Nucleus accumbens (tissue), 56 donors: ENCODE data around the gene CIROP.

Source experiments
- DNase-seq, 56 donors: peaks; one replicate each; lab custom pipeline; 2025; lab: John Stamatoyannopoulos, UW

The CIROP gene

DNA sequence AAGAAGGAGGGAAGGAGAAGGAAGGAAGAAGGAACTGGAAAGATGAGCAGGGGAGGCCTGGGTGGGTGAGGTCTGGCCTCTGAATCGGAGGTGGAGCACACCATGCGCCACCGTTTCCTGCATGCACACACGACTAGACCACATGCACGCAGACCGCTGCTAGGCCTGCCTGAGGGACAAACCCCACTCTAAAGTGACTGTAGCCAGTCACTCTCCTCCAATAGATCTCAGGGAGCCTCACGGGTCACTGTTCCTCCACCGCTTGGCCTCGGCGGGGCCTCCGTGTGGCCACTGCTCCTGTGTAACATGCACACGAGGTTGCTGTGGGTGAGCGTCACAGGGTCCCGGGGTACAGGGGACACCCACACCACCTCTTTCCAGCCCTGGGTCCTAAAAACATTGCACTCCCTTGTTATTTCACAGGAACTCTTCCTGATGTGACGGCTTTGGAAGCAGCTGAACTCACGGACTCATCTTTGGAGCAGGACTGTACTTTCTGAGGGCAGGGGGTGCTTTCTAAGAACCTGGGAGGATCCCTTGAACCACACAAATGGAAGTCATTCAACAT lies 31.9 kb upstream of the CIROP start:
- no peak for DNase-seq

DNA sequence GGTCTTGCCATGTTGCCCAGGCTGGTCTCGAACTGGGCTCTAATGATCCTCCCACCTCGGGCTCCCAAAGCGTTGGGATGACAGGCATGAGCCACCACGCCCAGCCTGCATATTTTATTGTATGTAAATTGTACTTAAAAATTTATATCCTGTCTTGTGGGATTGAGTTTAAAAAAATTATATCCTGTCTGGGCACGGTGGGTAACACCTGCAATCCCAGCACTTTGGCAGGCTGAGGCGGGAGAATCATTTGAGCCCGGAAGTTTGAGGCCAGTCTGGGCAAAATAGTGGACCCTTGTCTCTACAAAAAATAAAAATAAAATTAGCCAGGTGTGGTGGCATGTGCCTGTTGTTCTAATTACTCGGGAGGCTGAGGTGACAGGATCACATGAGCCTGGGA lies 28.2 kb upstream of the CIROP start:
- no peak for DNase-seq

DNA sequence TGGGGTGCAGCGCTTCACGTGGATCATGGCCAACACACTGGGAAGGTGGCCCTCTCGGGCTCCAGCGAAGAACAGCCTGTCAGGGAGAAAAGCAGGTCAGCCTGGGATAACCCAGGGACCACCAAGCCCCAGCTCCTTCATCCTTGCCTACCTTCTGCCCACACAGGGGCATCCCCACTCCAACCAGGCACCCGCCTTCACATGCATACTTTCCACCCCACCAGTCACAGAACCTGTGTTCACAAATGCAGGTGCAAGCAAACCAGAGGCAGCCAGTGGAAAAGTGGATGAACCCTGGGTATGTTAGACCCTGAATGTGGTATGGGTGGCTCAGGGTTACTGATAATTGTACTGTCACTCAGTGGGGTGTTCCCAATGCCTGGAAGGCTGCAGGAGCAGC lies 26.7 kb upstream of the CIROP start:
- DNase-seq: no peak

DNA sequence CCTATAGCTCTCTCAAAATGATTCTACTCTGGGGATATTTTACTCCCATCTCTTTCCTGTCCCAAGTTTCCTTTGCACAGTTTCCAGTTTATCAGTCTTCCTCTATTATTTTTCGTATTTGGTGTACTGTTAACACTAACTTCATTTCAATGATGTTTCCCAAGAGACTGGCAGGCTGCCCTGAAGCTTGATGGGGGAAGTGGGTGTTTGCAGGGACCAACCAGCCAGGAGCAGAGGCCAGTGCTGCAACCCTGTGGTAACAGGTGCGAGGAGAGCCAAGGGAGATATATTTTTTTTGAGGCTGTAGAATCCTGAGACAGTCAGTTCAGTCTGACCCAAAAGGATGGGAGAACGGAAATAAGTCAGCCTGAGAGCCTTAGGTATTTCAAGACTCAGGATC lies 26.1 kb upstream of the CIROP start:
- peak in 1 of 56 donors; percentile 11 for DNase-seq

DNA sequence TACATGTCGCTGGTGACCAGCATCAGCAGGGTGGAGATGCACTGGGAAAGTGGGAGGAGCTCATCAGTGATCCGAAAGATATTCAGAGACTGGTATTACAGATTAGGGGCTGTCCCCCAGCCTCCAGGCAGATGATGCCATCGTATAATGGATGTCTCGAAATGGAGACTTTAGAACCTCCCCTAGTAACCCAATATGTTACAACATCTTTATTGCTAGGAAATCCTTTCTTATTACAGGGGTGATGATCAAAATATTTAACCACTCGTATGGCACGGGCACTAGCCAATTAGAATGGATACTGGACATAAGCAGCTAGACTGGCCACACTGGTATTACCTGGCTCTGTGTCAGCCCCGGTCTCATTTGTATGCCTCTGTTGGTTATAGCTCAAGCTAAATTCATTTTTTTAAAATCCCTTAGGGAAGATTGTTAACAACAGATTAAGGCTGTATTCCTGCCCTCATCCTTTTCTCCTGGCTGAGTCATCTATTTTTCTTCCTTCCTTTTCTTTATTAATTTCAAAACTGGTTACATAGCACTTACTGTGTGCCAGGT lies 25.0 kb upstream of the CIROP start:
- no peak for DNase-seq

DNA sequence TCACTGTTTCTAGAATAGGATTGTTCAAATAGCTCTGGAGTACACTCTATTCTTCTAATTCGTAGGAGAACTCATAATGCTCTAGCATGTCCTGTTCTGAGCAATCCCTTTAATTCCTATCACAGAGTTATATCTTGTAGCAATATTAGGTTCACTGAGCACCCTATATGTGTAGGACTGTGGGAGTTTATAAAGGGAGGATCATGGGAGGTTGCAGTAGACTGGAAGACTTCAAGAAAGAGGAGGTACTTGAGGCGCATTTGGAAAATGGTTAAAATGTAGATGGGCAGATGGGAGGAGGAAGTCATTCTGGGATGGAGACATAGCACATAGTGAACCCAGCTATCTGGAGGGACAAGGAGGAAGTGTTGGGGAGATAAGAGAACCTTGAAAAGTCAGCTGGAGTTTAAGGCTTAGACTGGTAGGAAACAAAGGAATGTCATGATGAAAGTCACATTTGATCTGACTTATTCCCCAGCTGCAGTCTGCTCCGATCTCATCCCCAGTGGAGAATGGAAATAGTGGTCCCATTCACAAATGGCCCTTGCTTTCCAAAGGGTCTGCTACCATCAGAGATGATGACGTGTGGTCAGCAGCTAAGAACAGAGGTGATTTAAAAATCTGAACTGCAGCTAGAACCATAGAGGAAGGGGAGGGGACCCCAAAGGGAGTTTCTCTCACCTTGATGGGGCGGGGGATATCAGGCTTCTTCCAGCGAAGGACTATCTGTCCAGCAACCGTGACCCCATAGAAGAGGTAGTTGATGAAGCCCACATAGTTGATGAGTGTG lies 24.4 kb upstream of the CIROP start:
- DNase-seq: no peak

DNA sequence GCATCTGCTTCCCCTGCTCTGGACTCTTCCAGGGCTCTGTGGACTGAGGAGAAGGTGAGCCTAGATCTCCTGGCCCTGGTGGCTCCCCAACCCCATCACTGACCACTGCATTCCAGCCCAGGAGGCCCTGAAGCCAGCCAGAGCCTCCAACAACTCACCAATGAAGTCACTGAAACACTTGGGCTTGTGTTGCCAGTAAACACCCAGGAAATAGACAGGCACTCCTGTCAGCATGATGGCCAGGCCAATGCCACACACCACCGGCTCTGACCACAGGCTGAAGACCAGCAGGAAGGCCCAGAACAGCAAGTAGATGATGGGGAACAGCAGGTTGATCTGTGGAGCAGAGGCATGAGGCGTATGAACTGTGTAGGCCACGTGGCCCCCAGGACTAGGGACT lies 23.1 kb upstream of the CIROP start:
- no peak for DNase-seq

DNA sequence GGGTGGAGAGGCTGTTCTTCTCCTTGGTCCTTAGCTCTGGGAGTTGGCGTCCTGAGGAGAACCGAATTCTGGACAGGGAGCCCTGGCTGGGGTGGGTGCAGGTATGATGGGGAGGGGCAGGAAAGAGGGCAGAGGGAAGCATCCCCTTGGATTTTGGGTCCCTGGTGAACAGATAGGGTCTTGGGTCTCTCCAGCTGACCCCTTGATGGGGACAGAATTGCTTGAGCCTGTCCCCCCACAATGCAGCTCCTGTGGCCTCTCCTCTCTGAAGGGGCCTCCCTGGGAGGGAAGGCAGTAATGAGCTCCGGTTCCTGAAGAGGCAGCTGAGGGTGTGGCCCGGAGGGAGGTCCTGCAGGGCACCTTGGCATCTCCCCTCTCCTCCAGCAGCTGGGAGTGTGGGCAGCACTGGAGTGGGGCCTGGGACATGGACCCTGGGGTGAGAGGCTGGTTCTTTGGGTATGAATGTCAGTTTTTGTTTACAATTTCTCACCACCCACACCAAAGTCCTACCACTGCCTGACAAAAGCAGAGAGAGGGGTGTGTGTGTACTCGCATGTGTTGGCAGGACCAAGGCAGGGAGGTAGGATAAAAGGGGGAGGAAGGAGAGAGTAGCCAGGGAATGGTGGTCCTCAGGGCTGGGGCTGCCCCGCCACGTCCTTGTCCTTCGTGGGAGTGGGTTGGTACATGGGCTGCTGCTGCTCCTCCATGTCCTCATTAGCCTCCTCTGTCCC lies 21.9 kb upstream of the CIROP start:
- DNase-seq: no peak

DNA sequence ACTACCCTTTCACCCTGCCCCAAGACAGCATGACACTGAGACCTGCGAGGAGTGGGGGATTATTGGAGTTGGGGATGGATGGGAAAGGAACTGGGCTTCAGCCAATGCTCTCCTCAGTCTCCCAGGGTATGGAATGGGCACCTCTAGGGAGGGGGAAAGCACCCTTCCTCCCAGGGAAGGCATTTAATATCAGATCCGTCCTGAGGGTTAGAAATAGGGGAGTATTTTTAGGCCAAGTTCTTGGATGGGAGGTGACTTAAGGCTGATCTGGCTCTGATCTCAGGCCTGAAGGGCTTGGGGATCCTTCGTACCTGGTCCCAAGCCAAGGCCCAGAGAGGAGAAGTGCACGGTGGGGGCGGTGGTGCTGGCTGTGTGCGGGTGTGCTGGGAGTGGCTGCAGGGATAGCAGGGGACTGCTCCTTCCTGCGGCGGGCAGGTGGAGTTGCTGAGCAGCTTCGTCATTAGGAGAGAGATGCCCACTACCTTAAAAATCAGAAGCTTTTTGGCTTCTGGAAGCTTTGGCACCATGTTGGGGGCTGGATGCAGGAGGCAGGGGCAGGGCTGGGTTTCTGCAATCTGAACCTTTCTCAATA lies 21.2 kb upstream of the CIROP start:
- no peak for DNase-seq

DNA sequence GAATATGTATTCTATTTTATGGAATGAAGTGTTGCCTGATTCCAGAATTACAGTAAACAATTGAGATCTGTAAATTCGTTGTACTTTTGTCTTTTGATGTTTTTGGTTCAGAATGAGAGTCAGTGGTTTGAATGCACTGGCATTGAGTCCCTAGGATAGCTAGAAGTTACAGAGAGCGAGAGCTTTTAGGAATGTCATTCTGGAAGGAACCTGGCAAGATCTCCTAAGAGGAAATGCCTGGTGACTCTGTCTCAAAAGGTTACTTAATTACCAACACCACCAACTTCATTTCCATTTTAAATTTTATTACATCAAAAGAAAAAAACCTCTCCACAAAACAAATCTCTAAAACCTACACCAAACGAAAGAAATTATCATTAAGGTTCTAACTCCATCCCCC lies 20.2 kb upstream of the CIROP start:
- no peak for DNase-seq

DNA sequence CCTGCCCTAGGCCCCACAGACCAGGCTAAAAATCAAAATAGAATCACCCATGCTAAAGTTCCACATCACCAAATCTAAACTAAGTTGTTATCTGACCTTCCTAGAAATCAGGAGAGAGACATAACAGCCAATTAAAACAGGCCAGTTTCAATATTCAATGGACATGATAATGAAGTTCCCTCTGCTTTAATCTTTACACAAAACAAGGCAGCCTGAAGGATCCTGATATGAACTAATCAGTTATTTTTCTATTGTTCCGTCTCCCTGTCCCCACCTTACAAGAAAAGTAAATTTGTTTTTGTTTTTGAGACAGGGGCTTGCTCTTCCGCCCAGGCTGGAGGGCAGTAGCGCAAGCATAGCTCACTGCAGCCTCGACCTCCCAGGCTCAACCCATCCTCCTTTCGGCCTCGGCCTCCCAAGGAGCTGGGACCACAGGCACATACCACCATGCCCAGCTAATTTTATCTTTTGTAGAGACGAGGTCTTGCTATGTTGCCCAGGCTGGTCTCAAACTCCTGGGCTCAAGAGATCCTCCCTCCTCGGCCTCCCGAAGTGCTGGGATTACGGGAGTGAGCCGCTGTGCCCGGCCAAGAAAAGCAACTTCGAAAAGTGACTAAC lies 19.7 kb upstream of the CIROP start:
- DNase-seq: no peak

DNA sequence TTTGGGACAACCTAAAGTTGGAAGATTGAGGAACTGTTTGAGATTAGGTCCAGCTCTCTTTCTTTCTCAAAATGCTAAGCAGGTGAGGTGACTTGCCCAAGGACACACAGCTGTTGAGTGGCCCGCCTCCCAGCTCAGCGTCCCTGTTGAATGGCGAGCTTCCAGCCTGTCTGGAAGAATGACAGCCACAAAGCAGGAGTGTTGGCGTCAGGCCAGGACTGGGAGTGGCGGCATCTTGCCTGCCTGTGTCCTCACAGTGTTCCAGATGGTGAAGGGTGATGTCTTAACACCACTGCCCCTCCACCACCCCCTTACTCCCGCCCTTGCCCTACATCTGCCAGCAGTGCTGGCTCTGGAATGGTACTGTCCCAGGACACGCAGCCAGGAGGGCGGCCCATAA lies 18.6 kb upstream of the CIROP start:
- DNase-seq: peak in 2 of 56 donors; percentile 20 to 45

DNA sequence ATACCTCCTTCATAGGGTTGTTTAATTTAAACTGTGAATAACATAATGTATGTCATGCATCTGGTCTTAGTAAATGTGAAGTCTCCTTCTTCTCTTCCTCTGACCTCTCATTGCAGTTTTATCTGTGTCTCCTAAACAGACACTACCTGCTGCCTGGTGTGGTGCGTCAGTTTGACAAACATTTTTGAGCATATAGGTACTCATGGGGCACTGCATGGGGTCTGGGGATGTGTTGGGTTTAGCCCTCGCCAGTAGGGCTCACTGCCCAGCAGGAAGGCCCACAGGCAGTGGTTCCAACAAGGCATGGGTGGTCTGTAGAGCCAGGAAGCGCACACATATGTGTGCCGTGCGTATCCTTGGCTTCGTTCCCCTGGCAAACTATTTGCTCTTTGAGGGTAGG lies 17.3 kb upstream of the CIROP start:
- no peak for DNase-seq

DNA sequence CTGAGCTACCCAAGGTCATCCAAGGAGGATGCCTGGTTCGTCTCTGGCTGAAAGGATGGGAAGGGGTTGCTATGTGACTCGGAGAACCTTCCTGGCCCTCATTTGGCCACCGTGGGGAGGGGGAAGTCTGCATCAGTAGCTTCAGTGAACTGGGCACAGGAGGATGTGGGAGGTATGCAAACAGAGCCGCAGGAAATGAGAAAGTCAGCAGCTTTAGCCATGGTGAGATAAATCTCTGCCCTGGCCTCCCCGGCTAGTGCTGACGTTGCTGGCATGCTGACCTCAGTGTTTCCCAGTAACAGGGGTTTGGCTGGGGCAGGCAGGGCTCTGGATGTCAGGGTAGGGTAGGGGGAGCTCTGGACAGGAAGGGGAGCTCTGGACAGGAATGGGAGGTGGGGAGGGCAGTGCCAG lies 16.6 kb upstream of the CIROP start:
- DNase-seq: peak in 4 of 56 donors; percentile 13 to 29 (median 22)

DNA sequence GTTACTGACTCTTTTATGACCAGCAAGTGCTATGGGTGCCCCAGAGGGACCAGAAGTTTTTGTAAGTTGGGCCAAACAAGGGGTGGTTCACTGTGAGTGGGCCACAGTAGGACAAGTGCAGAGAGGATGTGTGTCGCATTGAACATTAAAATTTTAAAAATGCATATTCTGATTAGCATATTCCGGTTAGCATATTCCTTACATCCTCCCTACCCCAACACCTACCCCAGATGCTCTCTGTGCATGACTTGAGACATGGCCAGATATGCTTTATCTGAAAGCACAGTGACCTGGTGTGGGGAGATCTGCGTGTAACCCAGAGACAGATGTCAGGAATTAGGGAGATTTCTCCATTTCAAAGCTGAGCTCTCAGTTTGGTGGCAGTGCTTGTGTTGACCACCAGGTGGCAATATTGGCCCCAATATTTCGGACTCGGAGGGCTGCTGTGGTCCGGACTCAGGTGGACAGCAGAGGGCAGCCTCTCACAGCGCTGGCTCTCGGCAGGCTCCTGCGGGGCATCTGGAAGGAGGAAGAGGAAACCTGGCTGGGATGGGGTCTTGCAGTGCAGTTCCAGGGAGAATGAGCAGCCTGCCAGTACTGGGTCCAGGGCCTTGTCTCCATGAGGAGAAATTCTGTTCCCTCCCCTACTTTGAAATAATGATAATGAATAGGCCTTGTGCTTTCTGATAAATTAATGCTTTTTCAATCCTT lies 15.9 kb upstream of the CIROP start:
- peak; percentile 21 to 94 (median 79) for DNase-seq

DNA sequence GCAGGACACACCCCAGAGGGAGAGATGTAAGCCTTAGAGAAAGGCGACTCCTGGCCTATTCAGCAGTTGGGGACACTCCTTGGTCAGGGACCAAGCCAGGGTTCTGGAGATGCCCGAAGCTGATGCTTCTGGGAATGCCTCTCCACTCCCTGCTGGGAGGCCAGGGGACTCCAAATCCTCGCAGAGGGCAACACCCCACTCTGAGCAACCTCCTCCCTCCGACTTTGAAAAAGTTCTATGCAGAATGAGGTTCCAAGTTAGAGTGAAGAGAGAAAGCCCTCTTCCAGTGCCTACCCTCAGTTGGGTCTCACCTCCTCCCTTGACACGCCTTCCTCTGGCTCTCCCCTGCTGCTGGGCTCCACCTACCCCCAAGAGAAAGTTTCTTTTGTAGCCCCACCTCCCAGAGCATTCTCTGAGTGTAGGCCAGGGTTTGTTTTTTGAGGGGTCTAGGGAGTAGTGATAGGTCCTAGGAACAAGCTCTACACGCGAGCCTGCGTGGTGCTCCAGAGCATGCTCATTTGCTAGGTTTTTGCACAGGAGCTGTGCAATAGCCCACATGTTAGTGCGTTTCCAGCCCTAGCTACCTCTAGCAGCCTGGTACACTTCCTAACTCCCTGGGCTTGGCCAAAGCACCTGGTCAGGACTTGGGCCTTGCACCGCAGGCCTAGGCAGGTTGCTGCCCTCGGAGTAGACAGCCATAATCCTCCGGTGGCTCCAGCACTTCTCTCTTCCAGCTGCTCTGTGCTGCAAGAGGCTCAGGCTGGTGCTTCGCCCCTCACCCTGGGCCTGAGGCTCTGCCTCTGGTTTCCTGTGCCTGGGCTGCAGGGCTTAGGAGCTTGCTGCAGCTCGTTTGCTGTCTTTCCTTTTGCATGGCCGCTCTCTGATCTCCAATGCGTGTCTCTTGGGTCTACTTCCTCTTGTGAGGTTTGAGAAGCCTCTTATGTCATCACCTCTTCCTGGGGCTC lies 14.9 kb upstream of the CIROP start:
- no peak for DNase-seq

DNA sequence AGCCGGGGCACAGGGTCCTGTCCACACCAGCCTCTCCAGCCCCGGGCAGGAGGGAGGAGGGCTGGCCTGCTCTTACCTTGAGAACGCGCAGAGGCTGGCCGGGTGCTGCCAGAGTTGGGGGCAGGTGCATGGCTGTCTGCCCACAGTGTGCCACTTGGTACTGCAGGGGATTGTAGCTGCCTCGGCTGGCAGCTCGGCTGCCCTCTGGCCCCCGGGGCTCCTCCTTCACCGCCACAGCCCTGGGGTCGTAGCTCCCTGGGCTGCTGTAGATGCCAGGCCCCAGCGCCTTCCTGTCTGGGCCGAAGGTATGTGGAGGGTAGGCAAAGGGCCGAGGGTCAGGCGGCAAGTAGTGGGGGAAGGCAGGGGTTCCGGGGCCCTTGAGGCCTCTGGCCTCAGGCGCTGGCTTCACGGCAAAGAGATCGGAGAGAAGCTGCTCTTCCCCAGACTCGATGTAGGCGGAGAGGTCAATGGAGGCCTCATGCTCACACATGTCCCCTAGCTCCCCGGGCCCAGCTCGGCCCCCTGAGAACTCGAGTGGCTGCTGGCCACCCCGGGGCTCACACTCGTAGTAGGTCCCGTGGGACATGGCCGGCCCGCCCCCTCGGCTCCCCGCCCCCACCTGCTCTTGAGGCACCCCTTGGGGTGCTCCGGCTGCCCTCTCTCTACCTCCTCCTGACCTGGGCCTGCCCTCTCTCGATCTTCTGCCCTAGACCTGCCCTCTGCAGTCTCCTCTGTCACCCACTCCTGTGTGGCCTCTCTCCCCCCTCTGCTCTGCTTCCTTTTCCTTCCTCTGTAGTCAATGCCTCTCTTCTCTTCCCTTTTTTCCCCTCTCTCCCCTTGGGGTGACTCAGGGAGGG lies 13.9 kb upstream of the CIROP start, which contains the start of gene CEBPE:
Gene CEBPE (minus strand): TSS at position 750 of the 857 bp plus-strand sequence. CDS start 164 bp downstream, at position 586.
- no peak for DNase-seq
